GM23248 (cell line): ENCODE data around the gene LBX2. TPM values are rescaled to one million over a fixed set of nuclear protein-coding genes. Genes with fewer than 3 reads are reported as not detected.

Experiments used
- DNase-seq: peaks from one replicate; pipeline ENCODE4 v3.0.0-alpha.2; 2015
- H2AFZ ChIP-seq: fragments of 200-600 bp; sonication (generic); 2 replicates; pipeline ENCODE4 v1.6.1; 2016; ENCODE audit warnings: antibody characterized with exemption
- H3F3A ChIP-seq: fragments of 200-600 bp; sonication (generic); 2 replicates; pipeline ENCODE4 v1.6.1; 2016; ENCODE audit warnings: mild to moderate bottlenecking, antibody characterized with exemption, mixed run types; ENCODE audit not compliant: insufficient read depth
- H3K27ac ChIP-seq: fragments of 200-600 bp; sonication (generic); 2 replicates; pipeline ENCODE4 v1.5.1; 2016; ENCODE audit warnings: mild to moderate bottlenecking
- H3K27me3 ChIP-seq: fragments of 200-600 bp; sonication (generic); replicated peaks from 2 replicates; pipeline ENCODE4 v1.6.1; 2016; ENCODE audit warnings: mild to moderate bottlenecking; ENCODE audit not compliant: insufficient read depth
- H3K36me3 ChIP-seq: fragments of 200-600 bp; sonication (generic); 2 replicates; pipeline ENCODE4 v1.6.1; 2016; ENCODE audit warnings: low read depth, mild to moderate bottlenecking
- H3K4me1 ChIP-seq: fragments of 200-600 bp; sonication (generic); 2 replicates; pipeline ENCODE4 v1.6.1; 2016; ENCODE audit warnings: mild to moderate bottlenecking; ENCODE audit not compliant: insufficient read depth
- H3K4me2 ChIP-seq: fragments of 200-600 bp; sonication (generic); one replicate; pipeline ENCODE4 v1.6.1; 2016; ENCODE audit warnings: mild to moderate bottlenecking; ENCODE audit not compliant: unreplicated experiment
- H3K4me3 ChIP-seq: fragments of 200-600 bp; sonication (generic); 2 replicates; pipeline ENCODE4 v1.5.1; 2016; ENCODE audit warnings: mild to moderate bottlenecking
- H3K79me2 ChIP-seq: fragments of 200-600 bp; sonication (generic); 2 replicates; pipeline ENCODE4 v1.6.1; 2016; ENCODE audit warnings: mild to moderate bottlenecking; ENCODE audit not compliant: insufficient read depth
- H3K9ac ChIP-seq: fragments of 200-600 bp; sonication (generic); 2 replicates; pipeline ENCODE4 v1.6.1; 2016; ENCODE audit warnings: mild to moderate bottlenecking
- H3K9me2 ChIP-seq: fragments of 200-600 bp; sonication (generic); 2 replicates; pipeline ENCODE4 v1.6.1; 2016; ENCODE audit warnings: mixed run types, mild to moderate bottlenecking, moderate library complexity; ENCODE audit not compliant: insufficient read depth
- H3K9me3 ChIP-seq: fragments of 200-600 bp; sonication (generic); one replicate; pipeline ENCODE4 v1.6.1; 2017; ENCODE audit warnings: low read depth
- H4K20me1 ChIP-seq: fragments of 200-600 bp; sonication (generic); 2 replicates; pipeline ENCODE4 v1.6.0; 2016; ENCODE audit not compliant: insufficient read depth
- EZH2 ChIP-seq: fragments of 200-600 bp; sonication (generic); IDR thresholded peaks from 2 replicates; pipeline ENCODE4 v1.6.1; 2018; ENCODE audit warnings: antibody characterized with exemption, mild to moderate bottlenecking; ENCODE audit not compliant: insufficient read depth, poor library complexity, severe bottlenecking
- EZH2phosphoT487 ChIP-seq: fragments of 200-600 bp; sonication (generic); IDR thresholded peaks from 2 replicates; pipeline ENCODE4 v1.6.1; 2018; ENCODE audit warnings: antibody characterized with exemption, moderate library complexity, mild to moderate bottlenecking, low read depth; ENCODE audit not compliant: insufficient read depth
- WGBS, 2 experiments: methylation state at CpG; one replicate each; pipeline ENCODE4 v1.1.6; 2015 to 2017; ENCODE audit warnings: low lambda C conversion rate in 2 of 2, low coverage in 1 of 2; ENCODE audit errors: missing lambda C conversion rate in 2 of 2; 5-methylcytosine and 5-hydroxymethylcytosine counted together
- in situ Hi-C: fragments of 300-500 bp; cut with MboI; formaldehyde crosslinking; loops from 2 replicates; pipeline ENCODE4 v1.15.0; 2020
- polyA plus RNA-seq: library from polyadenylated mRNA; unstranded; fragments of >200 nt; fragmentation: Nextera tagmentation; extraction: Ambion mirVana; gene quantifications from 2 replicates; pipeline ENCODE4 v1.2.1, GENCODE V29; 2016
- total RNA-seq: library from RNA; depleted of rRNA; stranded (reverse); fragments of >200 nt; shearing (Covaris generic); gene quantifications from 2 replicates; pipeline ENCODE4 v1.2.3, GENCODE V29; 2014

The LBX2 gene
- total and polyA plus RNA-seq, 2 experiments from 2014 or later, result 1.1 to 4.6 TPM

DNA sequence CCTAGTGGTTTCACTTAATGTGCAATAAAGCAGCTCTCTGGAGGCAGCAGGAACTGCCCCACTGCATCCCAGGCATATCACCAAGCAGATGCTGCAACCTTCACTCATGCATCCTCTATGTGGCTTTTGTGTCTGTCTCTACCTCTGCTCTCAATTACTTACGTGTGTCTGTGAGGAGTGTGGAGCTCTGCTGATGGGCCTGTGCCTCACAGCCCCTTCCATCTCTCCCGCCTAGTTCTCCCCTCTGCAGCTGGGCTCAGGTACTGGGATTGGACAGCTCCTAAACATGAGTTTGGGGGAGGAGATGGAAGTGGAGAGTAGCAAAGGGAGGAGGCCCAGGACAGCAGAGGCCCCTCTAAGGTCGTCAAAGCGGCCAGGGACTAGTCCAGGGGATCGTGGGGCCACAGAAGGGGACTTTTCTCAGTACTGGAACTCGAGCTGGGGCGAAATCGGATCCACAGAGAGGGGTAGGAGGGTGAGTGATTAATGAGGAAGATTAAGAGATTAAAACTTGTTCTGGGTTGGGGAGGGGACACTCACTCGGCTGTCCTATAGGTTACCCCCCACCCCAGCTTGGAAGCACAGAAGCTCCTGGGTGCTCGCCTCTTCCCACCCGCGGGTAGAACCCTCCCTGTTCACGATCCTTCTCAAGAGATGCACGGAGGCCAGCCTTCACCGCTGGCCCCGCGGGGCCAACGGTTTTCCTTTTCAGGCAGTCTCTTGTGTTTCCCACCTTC, 2.1 kb upstream of the LBX2 start:
- H3K9ac ChIP-seq, result no peak overlapping the region
- peaks cover 13% of the 10 kb centered on the region for H3F3A ChIP-seq
- no peaks in the 10 kb centered on the region for H3K36me3 ChIP-seq
- in situ Hi-C loops, result loop anchor here (5.0 kb wide), 1 partner anchor 86 kb away; no protein-coding TSS in a partner anchor
- no peaks in the 10 kb centered on the region for H3K9me3 ChIP-seq
- H3K79me2 ChIP-seq, result peaks cover 20% of the 10 kb centered on the region
- no peaks in the 10 kb centered on the region for H4K20me1 ChIP-seq
- 83 to 84% methylated on average over 18 of the region's 18 CpGs for WGBS, 2 experiments
- no peak for TF ChIP-seq EZH2
- no peak for TF ChIP-seq EZH2phosphoT487
- no peaks in the 10 kb centered on the region for H3K9me2 ChIP-seq
- H3K4me2 ChIP-seq, result peak overlapping the region; percentile 92
- H3K27me3 ChIP-seq, result no peaks in the 10 kb centered on the region
- H3K4me3 ChIP-seq, result peak overlapping the region; percentile 76; the same call in 1 of the 2 replicates
- H2AFZ ChIP-seq, result no peak overlapping the region
- H3K27ac ChIP-seq, result no peak overlapping the region
- DNase-seq, result no peak
- H3K4me1 ChIP-seq, result peaks cover 30% of the 10 kb centered on the region

DNA sequence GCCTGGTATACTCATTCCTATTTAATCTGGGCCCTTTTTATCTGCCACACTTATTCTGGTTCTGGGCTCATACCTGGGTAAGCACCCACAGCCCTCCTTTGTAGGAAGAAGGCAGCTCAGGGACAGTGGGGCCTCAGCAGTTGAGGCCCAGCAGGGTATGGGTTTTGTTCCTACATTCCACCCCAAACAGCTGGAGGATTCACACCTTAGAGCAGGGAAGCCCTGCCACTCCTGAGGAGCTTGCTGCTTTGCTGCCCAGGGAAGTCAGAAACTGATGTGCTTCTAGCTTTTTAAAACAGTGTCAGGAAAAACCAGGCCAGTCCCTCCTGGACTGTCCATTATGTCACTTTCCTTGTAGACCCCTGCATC, 1.2 kb upstream of the LBX2 start:
- Histone ChIP-seq H3K4me3 (no peak overlapping the region), H3K27ac (no peak overlapping the region), H3K4me2 (no peak overlapping the region), H3K27me3 (no peaks in the 10 kb centered on the region), H4K20me1 (no peaks in the 10 kb centered on the region), H3K36me3 (no peaks in the 10 kb centered on the region), H3K9me3 (no peaks in the 10 kb centered on the region), H3K9me2 (no peaks in the 10 kb centered on the region), H3K9ac (no peak overlapping the region), H3K79me2 (peaks cover 10% of the 10 kb centered on the region), H3F3A (peaks cover 12% of the 10 kb centered on the region), H2AFZ (no peak overlapping the region), H3K4me1 (peaks cover 21% of the 10 kb centered on the region)
- TF ChIP-seq EZH2phosphoT487 (no peak), EZH2 (no peak)
- DNase-seq, result no peak
- in situ Hi-C loops, result loop anchor here (5.0 kb wide), 1 partner anchor 87 kb away; no protein-coding TSS in a partner anchor

DNA sequence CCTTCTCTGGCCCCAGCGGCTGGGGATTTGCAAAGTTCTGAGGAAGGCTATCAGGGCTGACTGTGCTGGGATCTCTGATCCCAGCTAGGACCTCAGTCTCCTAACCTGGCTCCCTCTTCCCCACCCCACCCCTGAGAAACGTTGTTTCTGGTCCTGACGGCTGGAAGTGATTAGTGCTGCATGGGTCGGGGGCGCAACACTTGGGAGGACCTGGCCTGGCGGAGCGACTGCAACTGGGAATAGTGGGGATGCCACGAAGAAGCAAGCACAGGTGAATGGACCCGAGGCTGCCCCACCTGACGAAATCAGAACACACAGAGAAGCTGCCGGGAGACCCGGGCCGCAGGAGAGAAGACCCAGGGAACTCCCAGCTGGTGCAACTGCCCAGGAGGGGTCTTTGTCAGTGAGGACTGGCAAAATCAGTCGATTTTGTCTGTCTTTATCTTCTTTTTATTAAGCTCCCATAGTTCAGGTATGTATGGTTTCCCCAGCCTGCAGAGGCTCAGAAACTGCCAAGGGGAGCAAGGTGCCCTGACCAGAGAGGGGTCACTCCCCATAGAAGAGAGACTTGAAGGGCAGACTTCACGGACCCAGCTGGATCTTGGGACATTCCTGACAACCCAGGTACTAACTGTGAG, 656 bp upstream of the LBX2 start:
- Histone ChIP-seq H3K4me3 (no peak overlapping the region), H3K4me2 (no peak overlapping the region)

DNA sequence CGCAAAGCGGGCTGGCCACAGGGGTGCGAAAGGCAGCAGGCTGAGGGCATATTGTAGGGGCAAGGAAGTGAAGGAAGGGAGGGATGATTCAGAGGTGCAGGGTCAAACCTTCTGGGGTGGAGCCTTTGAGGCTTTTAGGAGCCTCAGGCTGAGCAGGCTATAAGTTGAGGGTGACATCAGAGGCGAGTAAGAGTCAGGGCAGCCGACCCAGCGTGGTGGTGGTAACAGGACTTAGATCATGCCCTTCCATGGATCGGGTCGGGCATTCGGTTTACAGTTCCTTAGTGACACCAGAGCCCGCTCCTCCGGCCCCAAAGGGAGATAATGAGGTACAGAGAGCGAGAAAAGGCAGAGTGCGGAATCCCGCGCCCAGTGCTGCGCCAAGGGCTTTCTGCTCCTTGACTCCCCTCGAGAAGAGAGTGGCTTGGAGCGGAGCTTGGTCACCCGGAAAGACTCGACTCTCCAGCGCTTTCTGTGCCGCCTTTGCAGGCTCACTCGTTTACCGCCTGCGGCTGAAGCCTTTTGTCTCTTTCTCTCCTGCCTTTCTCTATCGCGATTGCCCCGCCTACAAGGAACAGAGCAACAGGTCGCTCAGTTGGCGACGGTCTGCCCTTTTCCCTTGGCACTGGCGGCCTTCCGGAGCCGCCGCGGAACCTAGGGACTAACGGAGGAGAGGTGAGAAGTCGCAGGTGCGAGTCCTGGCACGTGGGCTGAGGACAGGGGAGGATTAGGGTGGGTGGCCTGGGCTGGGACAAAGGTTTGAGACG, 720 bp downstream of the LBX2 start:
- H3K9me3 ChIP-seq, result no peaks in the 10 kb centered on the region
- peak overlapping the region; percentile 96 for H3K4me2 ChIP-seq
- no peaks in the 10 kb centered on the region; the same call in 1 of the 2 replicates for H3K36me3 ChIP-seq
- H4K20me1 ChIP-seq, result no peaks in the 10 kb centered on the region
- H3K27ac ChIP-seq, result no peak overlapping the region
- WGBS, 2 experiments, result 3% methylated on average over 38 to 41 of the region's 41 CpGs
- H3K9ac ChIP-seq, result 0 out of 2 replicates have a peak overlapping the region, but pooled peaks have one; percentile 4
- H3K79me2 ChIP-seq, result no peaks in the 10 kb centered on the region
- H3K4me1 ChIP-seq, result peaks cover 10% of the 10 kb centered on the region
- no peaks in the 10 kb centered on the region for H3K27me3 ChIP-seq
- H3K9me2 ChIP-seq, result no peaks in the 10 kb centered on the region
- peak overlapping the region; percentile 68 for H3K4me3 ChIP-seq
- H2AFZ ChIP-seq, result peak overlapping the region; percentile 68
- peak; percentile 63 for DNase-seq
- TF ChIP-seq EZH2 (peak; percentile 40), EZH2phosphoT487 (0 out of 2 replicates have a peak, but pooled peaks have one; percentile 25)
- no peaks in the 10 kb centered on the region for H3F3A ChIP-seq
- in situ Hi-C loops, result no loop called here

More for the DNA sequence above, 656 bp upstream of the LBX2 start:
- H3K27me3 ChIP-seq, result no peaks in the 10 kb centered on the region
- H3K9me3 ChIP-seq, result no peaks in the 10 kb centered on the region
- no peak overlapping the region for H3K27ac ChIP-seq
- no peaks in the 10 kb centered on the region for H4K20me1 ChIP-seq
- H3K79me2 ChIP-seq, result peaks cover 5% of the 10 kb centered on the region; the same call in 1 of the 2 replicates
- WGBS, 2 experiments, result 69 to 72% methylated on average over 15 of the region's 15 CpGs
- in situ Hi-C loops, result loop anchor here (5.0 kb wide), 1 partner anchor 87 kb away; no protein-coding TSS in a partner anchor
- H3F3A ChIP-seq, result peaks cover 12% of the 10 kb centered on the region
- DNase-seq, result no peak
- H3K4me1 ChIP-seq, result peaks cover 16% of the 10 kb centered on the region
- H3K36me3 ChIP-seq, result no peaks in the 10 kb centered on the region
- no peak overlapping the region for H2AFZ ChIP-seq
- no peaks in the 10 kb centered on the region for H3K9me2 ChIP-seq
- TF ChIP-seq EZH2phosphoT487 (no peak), EZH2 (no peak)
- no peak overlapping the region for H3K9ac ChIP-seq
